ENCODE results near the gene ZNF330. TPM values are rescaled to one million over a fixed set of nuclear protein-coding genes. Genes with fewer than 3 reads are reported as not detected.

The ZNF330 gene
- total and polyA plus RNA-seq, 2 of the 4 experiments (the other 2 are of a cell fraction) = 27.2 to 34.1 TPM

- CTCF ChIA-PET = no interaction called here
- DNase-seq = no peak
- 60% methylated on average over 1 of the region's 2 CpGs; no CpG with 5 or more reads in 1 of the 2 experiments for WGBS, 2 experiments (ENCODE audit: extremely low coverage in 2 of 2, insufficient read length in 1 of 2)
Measured at GRCh38 chr4:141240671-141241070, 20.0 kb downstream of the ZNF330 start.

More at GRCh38 chr4:141240671-141241070, 20.0 kb downstream of the ZNF330 start:
- BruUV-seq (replicated peaks) = no TSS peak
- Histone ChIP-seq H3K14ac (replicated peaks; ENCODE audit: low read depth, low read length) (no peak overlapping the region), H2AFZ (replicated peaks; ENCODE audit: low read length, poor library complexity) (no peak overlapping the region), H3K4me2 (ENCODE audit: low read depth, low read length) (no peak overlapping the region), H2BK120ac (ENCODE audit: low read depth, low read length) (no peak overlapping the region), H2BK15ac (ENCODE audit: low read depth, low read length) (no peak overlapping the region), H3K4ac (ENCODE audit: low read depth, low read length) (no peak overlapping the region), H3K79me1 (ENCODE audit: low read depth in 1 of 2, low read length in 2 of 2) (no peaks in the 10 kb centered on the region), H3K56ac (ENCODE audit: extremely low read depth, insufficient read depth, low read length) (no peak overlapping the region), H3K4me1 (ENCODE audit: control insufficient read depth, insufficient read depth, low read length) (no peaks in the 10 kb centered on the region; the same call in 1 of the 2 replicates), H3K23ac (ENCODE audit: low read depth, low read length) (no peak overlapping the region), H3K9me1 (ENCODE audit: insufficient read depth, low read length) (peaks cover 4% of the 10 kb centered on the region; the same call in 1 of the 2 replicates), H3K27ac (ENCODE audit: insufficient read depth, low read length) (no peak overlapping the region), H3K27me3 (ENCODE audit: control insufficient read depth, insufficient read depth, low read length) (no peaks in the 10 kb centered on the region), H2AK5ac (ENCODE audit: low read depth, low read length) (no peak overlapping the region), H4K5ac (ENCODE audit: low read depth, low read length) (no peak overlapping the region), H2BK5ac (ENCODE audit: low read depth, low read length, poor library complexity, severe bottlenecking) (no peak overlapping the region), H3K9me3 (ENCODE audit: control insufficient read depth, insufficient read depth, low read length) (no peaks in the 10 kb centered on the region), H3K18ac (ENCODE audit: low read depth, low read length) (no peak overlapping the region), H2AK9ac (replicated peaks; ENCODE audit: low read depth, low read length, poor library complexity) (no peak overlapping the region), H2BK20ac (ENCODE audit: low read depth, low read length) (no peak overlapping the region), H4K20me1 (ENCODE audit: insufficient read depth, low read length) (no peaks in the 10 kb centered on the region), H3K36me3 (ENCODE audit: control insufficient read depth, insufficient read depth, low read length) (no peaks in the 10 kb centered on the region), H4K91ac (ENCODE audit: insufficient read depth, low read depth, low read length) (no peak overlapping the region), H3K9ac (ENCODE audit: low read depth, low read length) (no peak overlapping the region), H3K4me3 (ENCODE audit: insufficient read depth, low read depth, low read length) (no peak overlapping the region), H4K8ac (ENCODE audit: low read depth in 2 of 2, low read length in 2 of 2) (no peak overlapping the region)
- POLR2A ChIA-PET (ENCODE audit: unreplicated experiment) = no interaction called here
- dilution Hi-C loops (cut with HindIII; ENCODE audit: low sequenced_read_pairs, unreplicated experiment) = no loop called here
- intact Hi-C loops (cut with micrococcal nuclease) = no loop called here
- no peak for ATAC-seq (ENCODE audit: low read depth)
- in situ Hi-C loops (cut with MboI; ENCODE audit: low sequenced_read_pairs) = no loop called here
- no peak for TF ChIP-seq MAZ (IDR thresholded peaks at IDR 0.05; ENCODE audit: borderline replicate concordance, low read depth, low read length)
- no peak for TF ChIP-seq MXI1 (IDR thresholded peaks at IDR 0.05; ENCODE audit: borderline replicate concordance, low read depth, low read length)
- no peak for TF ChIP-seq USF2 (IDR thresholded peaks at IDR 0.05; ENCODE audit: low read depth, low read length)
- no peak for TF ChIP-seq NFE2L2 (IDR thresholded peaks at IDR 0.05; ENCODE audit: low read depth, low read length)
- no peak for TF ChIP-seq SMC3 (IDR thresholded peaks at IDR 0.05; ENCODE audit: low read depth, low read length)
- TF ChIP-seq POLR2A (IDR thresholded peaks at IDR 0.05; ENCODE audit: low read depth, low read length) = no peak
- TF ChIP-seq MAFK (IDR thresholded peaks at IDR 0.05; ENCODE audit: low read depth, low read length) = no peak
- no peak for TF ChIP-seq RCOR1 (IDR thresholded peaks at IDR 0.05; ENCODE audit: insufficient replicate concordance, low read length)

Measured in IMR-90 (cell line).